PC-3 (cell line): ENCODE measurements around the gene SMPD3. TPM values are rescaled to one million over a fixed set of nuclear protein-coding genes. Genes with fewer than 3 reads are reported as not detected.

Experiments used
- ATAC-seq: fragments of 200-7000 bp; cut with Tn5 transposase; 2 replicates; pipeline ENCODE4 v1.9.1; 2020; ENCODE audit warnings: mild to moderate bottlenecking, moderate library complexity
- BruUV-seq: library from RNA; stranded (reverse); fragments of 400-500 nt; replicated peaks from 2 replicates; lab custom pipeline; 2021; lab: Mats Ljungman, UMichigan
- CTCF ChIA-PET: fragments of 300-600 bp; sonication (Branson Sonifier 250); formaldehyde crosslinking; loops from one replicate; lab custom pipeline; 2022; ENCODE audit warnings: antibody characterized with exemption; lab: Charles Lee
- POLR2A ChIA-PET: fragments of 300-600 bp; sonication (Branson Sonifier 250); formaldehyde crosslinking; loops from one replicate; lab custom pipeline; 2022; ENCODE audit warnings: antibody characterized with exemption; ENCODE audit not compliant: unreplicated experiment; lab: Charles Lee
- DNase-seq: peaks from one replicate; pipeline ENCODE4 v3.0.0-alpha.2; 2015
- H2AFZ ChIP-seq: fragments of 300-600 bp; sonication (generic); 2 replicates; pipeline ENCODE4 v1.6.0; 2016; ENCODE audit warnings: antibody characterized with exemption, low read length
- H3F3A ChIP-seq: fragments of 300-600 bp; sonication (generic); one replicate; pipeline ENCODE4 v1.6.0; 2017; ENCODE audit warnings: antibody characterized with exemption, low read length, control low read depth, mild to moderate bottlenecking; ENCODE audit not compliant: unreplicated experiment
- H3K27ac ChIP-seq: fragments of 300-600 bp; sonication (generic); 2 replicates; pipeline ENCODE4 v1.5.1; 2016; ENCODE audit warnings: mild to moderate bottlenecking, low read length
- H3K27me3 ChIP-seq: fragments of 300-600 bp; sonication (generic); 2 replicates; pipeline ENCODE4 v1.6.1; 2016; ENCODE audit warnings: low read length, mixed read lengths
- H3K36me3 ChIP-seq: fragments of 300-600 bp; sonication (generic); 2 replicates; pipeline ENCODE4 v1.6.1; 2016; ENCODE audit warnings: low read depth, mixed run types, low read length, mixed read lengths
- H3K4me1 ChIP-seq: fragments of 300-600 bp; sonication (generic); 2 replicates; pipeline ENCODE4 v1.5.1; 2016; ENCODE audit warnings: low read length; ENCODE audit not compliant: insufficient read depth
- H3K4me2 ChIP-seq: fragments of 300-600 bp; sonication (generic); 2 replicates; pipeline ENCODE4 v1.6.0; 2016; ENCODE audit warnings: low read length
- H3K4me3 ChIP-seq: fragments of 300-600 bp; sonication (generic); 2 replicates; pipeline ENCODE4 v1.5.1; 2016; ENCODE audit warnings: mild to moderate bottlenecking, low read length, mixed read lengths
- H3K79me2 ChIP-seq: fragments of 300-600 bp; sonication (generic); 2 replicates; pipeline ENCODE4 v1.6.1; 2017; ENCODE audit warnings: low read length, mixed read lengths
- H3K9ac ChIP-seq: fragments of 300-600 bp; sonication (generic); 2 replicates; pipeline ENCODE4 v1.6.0; 2016; ENCODE audit warnings: mild to moderate bottlenecking, low read length
- H3K9me2 ChIP-seq: fragments of 300-600 bp; sonication (generic); replicated peaks from 2 replicates; pipeline ENCODE4 v1.6.1; 2016; ENCODE audit warnings: mixed run types, low read length, mixed read lengths
- H3K9me3 ChIP-seq: fragments of 300-600 bp; sonication (generic); 2 replicates; pipeline ENCODE4 v1.6.1; 2016; ENCODE audit warnings: low read length, mixed read lengths
- H4K20me1 ChIP-seq: fragments of 300-600 bp; sonication (generic); 2 replicates; pipeline ENCODE4 v1.6.1; 2016; ENCODE audit warnings: low read length, mixed read lengths
- EZH2 ChIP-seq: fragments of 300-600 bp; sonication (generic); IDR thresholded peaks from one replicate; pipeline ENCODE4 v1.6.1; 2017; ENCODE audit warnings: antibody characterized with exemption, mild to moderate bottlenecking, low read length; ENCODE audit not compliant: unreplicated experiment
- EZH2phosphoT487 ChIP-seq: fragments of 300-600 bp; sonication (generic); IDR thresholded peaks from 2 replicates; pipeline ENCODE4 v1.6.1; 2018; ENCODE audit warnings: mild to moderate bottlenecking, antibody characterized with exemption, low read length, borderline replicate concordance
- intact Hi-C: fragments of 100-400 bp; cut with micrococcal nuclease; formaldehyde crosslinking; loops from 2 replicates; pipeline ENCODE4 v1.9.0; 2023
- total RNA-seq: library from RNA; depleted of rRNA; stranded (reverse); fragments of >200 nt; gene quantifications from 2 replicates; pipeline ENCODE4 v1.2.3, GENCODE V29; 2014
- TF ChIP-seq, protein P1 (sequence below): fragments of 300-600 bp; sonication (generic); conservative IDR thresholded peaks from 2 replicates; pipeline ENCODE4 v1.5.1; 2017; ENCODE audit warnings: antibody characterized with exemption, low read depth, mild to moderate bottlenecking, low read length

The SMPD3 gene
- total RNA-seq, 1 experiment from 2014 or later = not detected

DNA sequence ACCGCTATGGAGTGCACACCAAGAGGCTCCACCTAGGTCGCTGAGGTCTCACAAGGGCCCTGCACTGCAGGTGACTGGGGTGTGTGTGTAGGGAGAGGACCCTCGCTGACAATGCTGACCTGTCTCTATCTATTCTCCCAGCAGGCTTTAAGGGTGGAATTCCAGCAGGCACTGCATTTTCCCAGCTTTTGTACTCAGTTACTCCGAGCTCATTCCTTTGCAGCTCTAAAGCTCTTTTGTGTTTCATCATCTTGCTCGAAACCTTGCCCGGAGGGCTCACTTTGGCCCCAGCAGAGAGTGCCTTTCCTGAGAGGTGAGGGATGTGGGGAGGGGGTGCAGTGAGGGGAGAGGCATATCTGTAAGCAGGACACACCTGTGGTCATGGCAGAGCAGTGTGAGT is 39.3 kb downstream of the SMPD3 start:
- Histone ChIP-seq H3K4me2 (no peak overlapping the region), H3K27ac (no peak overlapping the region), H3K4me1 (peaks cover 9% of the 10 kb centered on the region; the same call in 1 of the 2 replicates), H3K9me3 (no peaks in the 10 kb centered on the region), H3F3A (no peaks in the 10 kb centered on the region), H3K79me2 (no peaks in the 10 kb centered on the region), H3K27me3 (no peaks in the 10 kb centered on the region), H4K20me1 (no peaks in the 10 kb centered on the region), H3K4me3 (no peak overlapping the region), H3K9me2 (no peaks in the 10 kb centered on the region), H2AFZ (no peak overlapping the region), H3K9ac (no peak overlapping the region), H3K36me3 (no peaks in the 10 kb centered on the region)
- no peak for DNase-seq
- intact Hi-C loops = no loop called here
- ATAC-seq = no peak
- TF ChIP-seq, protein P1, sequence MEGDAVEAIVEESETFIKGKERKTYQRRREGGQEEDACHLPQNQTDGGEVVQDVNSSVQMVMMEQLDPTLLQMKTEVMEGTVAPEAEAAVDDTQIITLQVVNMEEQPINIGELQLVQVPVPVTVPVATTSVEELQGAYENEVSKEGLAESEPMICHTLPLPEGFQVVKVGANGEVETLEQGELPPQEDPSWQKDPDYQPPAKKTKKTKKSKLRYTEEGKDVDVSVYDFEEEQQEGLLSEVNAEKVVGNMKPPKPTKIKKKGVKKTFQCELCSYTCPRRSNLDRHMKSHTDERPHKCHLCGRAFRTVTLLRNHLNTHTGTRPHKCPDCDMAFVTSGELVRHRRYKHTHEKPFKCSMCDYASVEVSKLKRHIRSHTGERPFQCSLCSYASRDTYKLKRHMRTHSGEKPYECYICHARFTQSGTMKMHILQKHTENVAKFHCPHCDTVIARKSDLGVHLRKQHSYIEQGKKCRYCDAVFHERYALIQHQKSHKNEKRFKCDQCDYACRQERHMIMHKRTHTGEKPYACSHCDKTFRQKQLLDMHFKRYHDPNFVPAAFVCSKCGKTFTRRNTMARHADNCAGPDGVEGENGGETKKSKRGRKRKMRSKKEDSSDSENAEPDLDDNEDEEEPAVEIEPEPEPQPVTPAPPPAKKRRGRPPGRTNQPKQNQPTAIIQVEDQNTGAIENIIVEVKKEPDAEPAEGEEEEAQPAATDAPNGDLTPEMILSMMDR = no peak
- TF ChIP-seq EZH2 = no peak
- no peak for TF ChIP-seq EZH2phosphoT487
- CTCF ChIA-PET = no interaction called here
- POLR2A ChIA-PET = interaction anchor here (0.6 kb wide), 1 partner anchor 72 kb away, joined by 3 read pairs; no protein-coding TSS in a partner anchor
- no TSS peak for BruUV-seq

DNA sequence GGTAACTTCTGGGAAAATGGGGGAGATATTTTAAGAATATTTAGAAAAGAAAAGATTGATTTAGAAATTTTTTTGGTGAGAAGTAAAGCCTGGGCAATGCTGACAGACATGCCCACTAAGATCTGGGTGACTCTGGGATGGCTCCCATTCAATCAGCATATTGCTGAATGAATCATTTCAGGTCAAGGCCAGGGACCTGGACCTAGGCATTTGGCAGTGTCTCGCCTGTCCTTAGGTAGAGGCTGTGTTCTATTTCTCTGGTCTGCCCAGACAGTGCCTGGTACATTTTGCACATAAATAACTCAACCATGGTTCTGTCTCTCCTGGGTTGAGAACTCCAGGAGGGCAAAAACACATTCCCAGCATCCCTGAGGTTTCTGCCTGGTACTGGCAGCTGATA is 39.9 kb downstream of the SMPD3 start:
- Histone ChIP-seq H3K9me3 (no peaks in the 10 kb centered on the region), H3F3A (no peaks in the 10 kb centered on the region), H3K9ac (no peak overlapping the region), H2AFZ (no peak overlapping the region), H3K9me2 (no peaks in the 10 kb centered on the region), H3K27me3 (no peaks in the 10 kb centered on the region), H3K4me2 (no peak overlapping the region), H3K79me2 (no peaks in the 10 kb centered on the region), H3K27ac (no peak overlapping the region), H3K4me1 (peaks cover 9% of the 10 kb centered on the region; the same call in 1 of the 2 replicates), H3K36me3 (no peaks in the 10 kb centered on the region), H3K4me3 (no peak overlapping the region), H4K20me1 (no peaks in the 10 kb centered on the region)
- intact Hi-C loops = no loop called here
- ChIA-PET CTCF (no interaction called here), POLR2A (interaction anchor here (0.6 kb wide), 3 partner anchors 51 to 650 kb away, joined by 3 read pairs; no protein-coding TSS in a partner anchor)
- no TSS peak for BruUV-seq
- ATAC-seq = no peak
- TF ChIP-seq, protein P1 = no peak
- no peak for TF ChIP-seq EZH2
- no peak for TF ChIP-seq EZH2phosphoT487
- no peak for DNase-seq

DNA sequence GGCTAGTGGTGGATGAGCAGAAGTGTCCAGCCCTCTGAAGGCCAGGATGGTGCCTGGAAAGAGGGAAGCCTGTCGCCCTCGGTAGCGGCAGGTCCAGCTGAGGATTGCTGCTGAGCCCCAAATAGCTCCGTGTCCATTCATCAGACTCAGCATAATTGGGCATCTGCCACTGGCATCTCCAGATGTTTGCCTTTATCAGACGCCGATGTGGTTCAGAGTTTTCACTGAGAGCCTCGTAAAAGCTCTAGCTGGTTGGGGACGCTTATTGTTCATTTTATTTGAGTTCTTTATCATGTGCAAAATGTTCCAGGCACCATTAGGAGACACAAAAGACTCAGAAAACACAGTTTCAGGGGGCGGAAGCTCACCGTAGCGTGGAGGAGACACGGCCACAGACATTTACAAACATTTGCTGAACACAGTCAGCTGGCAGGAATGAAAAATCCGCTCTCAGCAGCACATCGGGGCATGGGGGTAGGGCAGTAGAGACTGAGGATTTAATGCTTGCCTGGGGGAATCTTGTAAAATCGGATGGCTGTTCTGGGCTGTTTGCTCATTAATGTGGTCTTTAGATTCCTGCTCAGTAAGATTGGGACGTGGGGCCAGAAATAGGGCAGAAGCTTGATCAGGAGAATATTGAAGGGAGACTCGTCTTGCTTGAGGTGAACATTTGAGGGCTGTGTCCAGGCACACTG is 41.7 kb downstream of the SMPD3 start:
- DNase-seq (peak; percentile 35), ATAC-seq (peak; percentile 84)
- no peaks in the 10 kb centered on the region for H3K79me2 ChIP-seq
- H3K9ac ChIP-seq = no peak overlapping the region
- H4K20me1 ChIP-seq = no peaks in the 10 kb centered on the region
- POLR2A ChIA-PET = interaction anchor here (0.5 kb wide), 1 partner anchor 238 kb away, joined by 3 read pairs; no protein-coding TSS in a partner anchor
- H3F3A ChIP-seq = no peaks in the 10 kb centered on the region
- TF ChIP-seq, protein P1 = no peak
- no peak for TF ChIP-seq EZH2
- H3K9me2 ChIP-seq = no peaks in the 10 kb centered on the region
- no peaks in the 10 kb centered on the region for H3K9me3 ChIP-seq
- H3K4me1 ChIP-seq = peaks cover 12% of the 10 kb centered on the region
- peak overlapping the region; percentile 87 for H2AFZ ChIP-seq
- CTCF ChIA-PET = interaction anchor here (0.7 kb wide), 1 partner anchor 115 kb away, joined by 5 read pairs; no protein-coding TSS in a partner anchor
- BruUV-seq = no TSS peak
- H3K27ac ChIP-seq = no peak overlapping the region
- H3K4me3 ChIP-seq = peak overlapping the region; percentile 60
- intact Hi-C loops = no loop called here
- H3K36me3 ChIP-seq = no peaks in the 10 kb centered on the region
- H3K4me2 ChIP-seq = peak overlapping the region; percentile 88
- no peaks in the 10 kb centered on the region for H3K27me3 ChIP-seq
